Activated CD4-positive, alpha-beta T cell treated with anti-CD3 and anti-CD28 coated beads for 24 hours (primary cell): ENCODE measurements around the gene MIX23.
A peak's percentile ranks its signal among the peaks of the same experiment; 100 is the strongest.

ENCODE experiments used
- DNase-seq, 2 donors: peaks; one replicate each; pipeline ENCODE4 v3.0.0-alpha.2; 2020; ENCODE audit warnings: low read depth in 2 of 2

Gene MIX23

DNA sequence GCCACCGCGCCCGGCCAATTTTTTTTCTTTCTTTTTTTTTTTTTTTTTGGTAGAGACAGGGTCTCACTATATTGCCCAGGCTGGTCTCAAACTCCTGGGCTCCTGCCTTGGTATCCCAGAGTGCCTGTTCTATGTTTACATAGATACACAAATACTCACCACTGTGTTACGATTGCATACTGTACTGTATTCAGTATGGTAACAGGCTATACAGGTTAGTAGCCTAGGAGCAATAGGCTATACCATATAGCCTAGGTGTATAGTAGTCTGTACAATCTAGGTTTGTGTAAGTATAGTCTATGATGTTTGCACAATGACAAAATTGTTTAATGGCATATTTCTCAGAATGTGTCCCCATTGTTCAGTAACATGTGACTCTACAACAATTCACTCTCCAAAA lies 31.4 kb downstream of the MIX23 start:
- DNase-seq = no peak

DNA sequence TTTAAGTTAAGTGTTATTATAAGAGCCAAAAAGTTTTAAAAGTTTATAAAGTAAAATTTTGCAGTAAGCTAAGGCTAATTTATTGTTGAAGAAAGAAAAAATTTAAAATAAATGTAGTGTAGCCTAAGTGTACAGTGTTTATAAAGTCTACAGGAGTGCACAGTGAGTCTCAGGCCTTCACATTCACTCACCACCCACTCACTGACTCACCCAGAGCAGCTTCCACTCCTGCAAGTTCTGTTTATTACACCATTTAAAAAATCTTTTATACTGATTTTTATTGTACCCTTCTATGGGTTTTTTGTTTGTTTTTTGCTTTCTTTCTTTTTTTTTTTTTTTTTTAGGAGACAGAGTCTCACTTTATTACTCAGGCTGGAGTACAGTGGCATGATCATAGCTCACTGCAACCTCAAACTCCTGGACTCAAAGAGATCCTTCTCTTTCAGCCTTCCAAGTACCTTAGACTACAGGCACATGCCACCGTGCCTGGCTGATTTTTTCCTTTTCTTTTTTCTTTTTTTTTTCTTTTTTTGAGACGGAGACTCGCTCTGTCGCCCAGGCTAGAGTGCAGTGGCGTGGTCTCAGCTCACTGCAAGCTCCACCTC lies 32.1 kb downstream of the MIX23 start:
- DNase-seq = no peak

DNA sequence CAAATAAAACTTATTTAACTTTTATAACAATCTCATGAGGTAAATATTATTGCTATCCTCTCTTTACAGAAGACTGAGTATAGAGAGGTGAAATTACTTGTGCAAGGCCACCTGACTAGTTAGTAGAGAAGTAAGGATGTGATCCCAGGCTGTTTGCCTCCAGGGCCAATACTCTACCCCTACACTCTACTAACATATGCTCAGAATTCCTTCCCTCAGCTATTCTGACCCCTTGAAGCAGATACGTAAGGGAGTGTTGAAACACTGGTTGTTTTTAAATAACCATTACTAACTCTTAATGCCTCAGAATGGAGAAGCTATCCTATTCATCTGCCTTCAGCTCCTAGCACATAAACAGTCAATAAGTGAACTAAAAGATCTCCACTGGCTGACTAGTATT lies 33.9 kb downstream of the MIX23 start:
- DNase-seq = no peak

DNA sequence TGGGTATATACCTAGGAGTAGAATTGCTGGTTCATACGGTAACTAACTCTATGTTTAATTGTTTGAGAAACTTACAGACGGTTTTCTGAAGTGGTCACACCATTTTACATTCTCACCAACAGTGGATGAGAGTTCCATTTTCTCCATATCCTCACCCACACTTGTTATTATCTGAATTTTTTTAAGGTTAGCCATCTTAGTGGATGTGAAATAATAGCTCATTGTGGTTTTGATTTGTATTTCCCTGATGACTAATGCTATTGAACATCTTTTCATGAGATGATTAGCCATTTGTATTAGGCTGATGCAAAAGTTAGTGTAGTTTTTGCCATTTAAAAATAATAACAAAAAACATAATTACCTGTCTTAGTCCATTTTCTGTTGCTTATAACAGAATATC lies 39.4 kb downstream of the MIX23 start:
- no peak for DNase-seq

DNA sequence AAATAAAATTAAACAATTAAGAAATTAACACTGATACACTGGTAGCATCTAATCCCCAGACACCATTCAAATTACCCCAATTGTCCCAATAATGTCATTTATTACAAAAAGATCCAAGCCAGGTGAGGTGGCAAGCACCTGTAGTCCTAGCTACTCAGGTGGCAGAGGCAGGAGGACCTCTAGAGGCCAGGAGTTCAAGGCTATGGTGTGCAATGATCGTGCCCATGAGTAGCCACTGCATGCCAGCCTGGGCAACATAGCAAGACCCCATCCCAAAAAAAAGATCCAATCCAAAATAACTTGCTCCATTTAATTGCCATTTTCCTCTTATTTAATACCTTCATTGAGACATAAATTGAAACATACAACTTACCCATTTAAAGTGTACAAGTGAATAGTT lies 40.2 kb downstream of the MIX23 start:
- no peak for DNase-seq

DNA sequence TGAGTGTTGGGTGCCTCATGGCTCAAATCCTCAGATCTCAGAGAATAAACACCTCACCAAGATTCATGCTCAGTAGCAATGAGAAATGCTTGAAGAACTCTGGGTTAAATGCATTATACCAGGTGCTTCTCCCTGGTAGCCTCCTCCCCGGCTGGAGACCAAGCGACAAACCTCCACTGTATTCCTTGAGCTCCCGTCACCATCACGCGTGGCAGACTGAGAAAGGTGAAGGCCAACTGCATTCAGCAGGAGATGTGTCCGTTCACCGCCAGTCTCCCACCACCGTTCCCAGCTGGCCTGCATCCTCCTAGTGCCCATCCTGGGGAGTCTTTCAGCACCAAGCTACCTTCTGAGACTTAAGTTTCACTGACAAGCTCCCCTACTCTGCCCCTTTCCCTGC lies 50.5 kb downstream of the MIX23 start:
- no peak for DNase-seq

DNA sequence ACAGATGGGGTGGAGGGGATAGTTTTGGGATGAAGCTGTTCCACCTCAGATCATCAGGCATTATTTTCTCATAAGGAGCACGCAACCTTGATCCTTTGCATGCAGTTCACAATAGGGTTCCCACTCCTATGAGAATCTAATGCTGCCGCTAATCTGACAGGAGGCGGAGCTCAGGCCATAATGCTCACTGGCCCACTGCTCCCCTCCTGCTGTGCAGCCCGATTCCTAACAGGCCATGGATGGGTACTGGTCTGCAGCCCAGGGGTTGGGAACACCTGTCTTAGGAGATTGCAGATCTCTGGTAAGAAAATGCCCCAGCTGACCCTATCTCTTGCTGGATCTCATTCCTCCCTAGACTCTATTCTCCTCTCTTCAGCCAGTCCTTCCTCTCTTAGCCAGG lies 51.1 kb downstream of the MIX23 start:
- DNase-seq = no peak

DNA sequence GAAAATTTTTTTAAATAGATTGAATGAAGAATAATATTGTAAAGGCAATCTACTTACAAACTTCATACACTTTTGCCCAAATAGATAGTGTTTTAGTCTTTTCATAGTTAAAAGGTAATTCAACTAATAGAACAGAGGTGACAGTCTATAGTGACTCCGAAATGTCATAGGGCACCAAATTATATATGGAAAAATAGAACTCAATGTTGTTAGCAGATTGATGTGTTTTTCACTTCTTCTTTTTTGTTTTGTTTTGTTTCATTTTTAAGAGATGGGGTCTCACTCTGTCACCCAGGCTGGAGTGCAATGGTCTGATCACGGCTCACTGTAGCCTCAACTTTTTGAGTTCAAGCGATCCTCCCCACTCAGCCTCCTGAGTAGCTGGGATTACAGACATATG lies 57.3 kb downstream of the MIX23 start:
- DNase-seq = no peak

DNA sequence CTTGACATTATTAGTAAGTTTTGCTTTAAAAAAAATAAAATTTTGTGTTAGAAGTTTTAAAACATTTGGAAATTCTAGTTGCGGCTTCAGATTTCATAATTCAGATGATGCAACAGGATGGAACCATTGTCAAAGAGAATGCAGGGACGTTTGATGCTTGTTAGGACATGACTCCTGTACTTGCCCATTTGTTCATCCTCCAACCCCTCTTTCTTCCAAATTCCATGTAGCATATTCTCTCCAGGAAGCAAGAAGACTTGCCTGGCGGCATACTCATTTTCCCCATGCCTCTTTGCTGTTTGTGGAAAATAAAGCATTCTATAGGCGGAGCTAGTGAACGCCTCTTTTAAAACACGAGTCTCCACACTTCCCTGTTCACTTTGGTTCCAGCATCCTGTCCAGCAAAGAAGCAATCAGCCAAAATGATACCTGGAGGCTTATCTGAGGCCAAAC lies 58.1 kb downstream of the MIX23 start, which contains the start of gene CSTA:
Gene CSTA (plus strand): TSS at position 378 of the 453 bp plus-strand sequence. CDS start 45 bp downstream, at position 423.
- no peak for DNase-seq

DNA sequence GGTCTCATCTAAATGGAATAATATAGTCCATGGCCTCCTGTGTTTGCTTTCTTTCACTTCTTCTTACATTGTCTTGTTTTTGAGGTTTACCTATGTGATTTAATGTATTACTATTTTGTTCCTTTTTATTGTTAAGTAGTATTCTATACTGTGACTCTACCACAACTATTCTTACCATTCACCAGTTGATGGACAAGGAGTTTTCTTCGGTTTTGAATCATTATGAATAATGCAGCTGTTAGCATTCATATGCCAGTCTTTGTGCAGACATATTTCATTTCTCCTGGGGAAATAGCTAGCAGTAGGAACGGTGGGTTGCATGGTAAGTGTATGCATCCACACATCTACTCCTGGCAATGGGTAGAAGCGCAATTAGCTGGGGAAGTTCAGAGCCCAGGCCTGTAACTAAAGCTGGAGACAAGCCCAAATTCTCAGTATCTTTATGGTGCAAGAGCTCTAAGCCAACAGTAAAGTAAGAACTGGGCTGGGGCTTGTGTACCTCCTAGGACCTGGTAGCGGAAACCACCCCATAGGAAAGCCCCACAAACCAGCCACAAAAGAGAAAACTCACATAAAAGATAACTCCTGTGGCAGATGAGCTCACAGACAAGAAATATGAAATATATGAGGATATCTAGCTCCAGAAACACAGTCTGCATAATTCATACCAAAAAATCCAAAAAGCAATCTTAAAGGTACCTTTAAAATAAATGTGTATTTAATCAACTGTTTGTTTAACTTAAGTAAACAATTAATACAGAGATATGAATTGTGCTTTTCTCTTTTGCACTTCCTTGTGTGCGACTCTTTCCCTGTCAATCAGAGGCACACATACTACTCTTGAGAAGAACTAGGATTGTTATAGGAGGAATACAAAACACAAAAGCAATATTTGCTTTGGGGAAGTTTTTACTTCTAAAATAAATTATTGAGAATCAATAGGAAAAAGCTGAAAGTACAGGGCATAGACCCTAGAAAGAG lies 60.6 kb downstream of the MIX23 start:
- peak in 1 of 2 donors; percentile 10 for DNase-seq

DNA sequence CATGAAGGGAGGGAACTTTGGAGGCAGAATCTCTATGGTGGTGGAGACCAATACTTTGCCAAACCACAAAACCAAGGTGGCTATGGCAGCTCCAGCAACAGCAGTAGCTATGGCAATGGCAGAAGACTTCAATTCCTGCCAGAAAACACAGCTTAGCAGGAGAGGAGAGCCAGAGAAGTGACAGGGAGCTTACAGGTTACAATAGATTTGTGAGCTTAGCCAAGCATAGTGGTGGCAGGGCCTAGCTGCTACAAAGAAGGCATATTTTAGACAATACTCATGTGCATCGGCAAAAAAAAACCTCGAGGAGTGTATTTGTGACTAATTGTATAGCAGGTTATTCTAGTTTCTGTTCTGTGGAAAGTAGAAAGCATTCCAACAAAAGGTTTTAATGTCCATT lies 64.4 kb downstream of the MIX23 start:
- DNase-seq = no peak

DNA sequence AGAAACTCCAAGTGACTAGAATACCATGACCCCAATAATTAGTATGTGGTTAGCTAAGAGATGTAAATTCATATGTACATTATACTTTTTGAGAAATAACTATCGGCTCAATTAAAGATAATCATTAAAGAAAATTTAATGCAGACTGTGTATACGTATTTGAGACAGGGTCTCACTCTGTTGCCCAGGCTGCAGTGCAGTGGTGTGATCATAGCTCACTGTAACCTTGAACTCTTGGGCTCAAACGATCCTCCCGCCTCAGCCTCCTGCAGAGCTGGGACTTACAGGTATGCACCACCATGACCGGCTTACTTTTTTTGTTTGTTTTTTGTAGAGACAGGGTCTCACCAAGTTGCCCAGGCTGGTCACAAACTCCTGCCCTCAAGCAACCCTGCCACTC lies 66.7 kb downstream of the MIX23 start:
- DNase-seq = no peak

DNA sequence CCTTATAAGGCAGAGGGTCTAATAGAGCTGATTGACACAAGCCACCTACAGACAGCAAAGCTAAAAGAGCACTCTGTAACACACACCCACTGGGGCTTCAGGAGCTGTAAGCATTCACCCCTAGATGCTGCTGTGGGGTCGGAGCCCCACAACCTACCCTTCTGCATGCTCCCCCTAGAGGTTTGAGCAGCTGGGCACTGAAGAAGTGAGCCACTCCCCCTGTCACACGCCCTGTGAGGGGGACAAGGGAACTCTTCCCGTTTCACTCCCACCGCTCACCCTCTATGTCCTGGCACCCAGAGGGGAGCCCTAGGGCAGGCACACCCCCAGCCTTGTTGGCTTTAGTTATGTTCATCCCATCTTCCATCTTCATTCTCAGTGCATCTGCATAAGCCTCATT lies 67.4 kb downstream of the MIX23 start:
- DNase-seq = no peak

DNA sequence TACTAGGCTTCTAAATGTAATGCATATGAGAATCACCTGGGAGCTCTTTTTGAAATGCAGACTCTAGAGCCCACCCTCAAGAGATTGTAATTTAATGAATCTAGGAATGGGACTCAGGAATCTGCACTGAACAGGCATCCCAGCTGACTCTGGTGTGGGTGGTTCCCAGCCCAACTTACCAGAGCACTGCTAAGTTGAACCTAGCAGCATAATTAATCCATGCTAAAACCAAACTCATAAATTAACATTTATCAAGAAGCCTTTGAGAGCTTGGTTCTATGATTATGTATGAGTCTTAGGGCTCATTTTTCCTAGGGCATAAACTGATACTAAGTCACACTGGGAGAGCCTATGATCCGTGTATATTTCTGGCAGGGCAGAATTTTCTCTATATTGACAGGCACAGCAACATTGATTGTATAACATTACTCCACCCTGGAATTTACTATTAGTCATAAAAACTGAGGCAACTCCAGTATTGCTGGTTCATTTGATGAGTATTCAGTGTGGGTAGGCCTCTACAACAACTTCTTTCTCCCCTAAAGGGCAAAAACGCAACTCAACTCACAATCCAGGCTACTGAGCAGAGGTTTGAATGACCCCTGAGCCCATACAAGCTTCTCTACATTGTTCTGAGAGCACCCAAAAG lies 68.7 kb downstream of the MIX23 start:
- no peak for DNase-seq

DNA sequence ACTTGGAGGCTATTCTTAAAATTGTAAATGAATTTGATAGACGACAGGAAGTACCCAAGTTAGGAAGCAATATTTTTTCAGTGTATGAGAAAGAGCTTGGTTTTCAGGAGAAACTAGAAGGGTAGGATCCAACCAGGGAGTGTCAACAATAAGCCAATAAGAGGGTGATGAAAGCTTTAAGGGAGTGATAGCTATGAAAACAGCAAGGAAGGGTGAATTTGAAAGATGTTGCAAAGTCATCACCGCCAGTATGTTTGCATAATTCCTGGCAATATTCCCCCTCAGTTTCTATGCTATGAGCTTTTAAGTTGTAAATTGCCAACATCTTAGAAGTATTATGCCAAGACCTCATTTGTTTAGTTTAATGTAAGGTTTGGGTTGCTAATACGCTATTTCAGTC lies 69.8 kb downstream of the MIX23 start:
- no peak for DNase-seq

DNA sequence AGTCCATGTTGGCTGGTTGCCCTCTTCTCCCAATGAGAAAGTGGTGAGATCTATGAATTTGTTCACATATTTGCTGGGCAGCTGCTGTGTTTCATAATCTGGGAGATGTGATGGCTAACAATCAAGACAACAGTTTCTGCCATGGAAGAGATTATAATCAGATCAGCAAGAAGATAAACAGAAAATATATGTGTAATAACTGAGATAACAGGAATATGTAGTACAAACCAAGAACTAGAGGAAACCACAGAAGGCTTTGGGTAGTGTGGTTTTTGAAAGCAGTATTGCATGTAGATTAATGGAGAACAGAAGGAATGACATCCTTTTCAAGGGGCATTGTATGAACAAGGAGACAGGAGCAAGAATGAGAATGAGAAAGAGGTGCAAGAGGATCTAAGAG lies 70.2 kb downstream of the MIX23 start:
- no peak for DNase-seq

DNA sequence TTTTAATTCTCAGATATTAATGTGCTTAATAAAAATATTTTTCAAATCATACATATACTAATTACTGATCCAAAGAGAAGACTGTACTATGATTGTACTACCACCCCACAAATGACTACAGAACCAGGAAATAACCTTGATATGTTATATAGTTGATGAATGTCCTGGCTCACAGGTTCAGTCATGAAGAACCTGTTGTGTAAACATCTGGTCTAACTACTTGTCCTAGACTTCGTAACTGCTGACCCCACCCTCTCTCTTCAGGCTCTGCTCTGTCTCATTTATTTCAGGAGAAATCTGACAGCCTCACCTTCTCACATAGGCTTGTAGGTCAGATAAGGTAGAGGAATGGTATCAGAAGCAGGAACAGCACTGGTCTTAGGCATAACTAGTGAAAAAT lies 72.7 kb downstream of the MIX23 start:
- no peak for DNase-seq
